Measurements from ENCODE around the gene ATAD5.

GRCh38 chr17:30906101-30906911 is 74.5 kb downstream of the ATAD5 start, which contains the start of gene TEFM:
- TF ChIP-seq, protein P1, sequence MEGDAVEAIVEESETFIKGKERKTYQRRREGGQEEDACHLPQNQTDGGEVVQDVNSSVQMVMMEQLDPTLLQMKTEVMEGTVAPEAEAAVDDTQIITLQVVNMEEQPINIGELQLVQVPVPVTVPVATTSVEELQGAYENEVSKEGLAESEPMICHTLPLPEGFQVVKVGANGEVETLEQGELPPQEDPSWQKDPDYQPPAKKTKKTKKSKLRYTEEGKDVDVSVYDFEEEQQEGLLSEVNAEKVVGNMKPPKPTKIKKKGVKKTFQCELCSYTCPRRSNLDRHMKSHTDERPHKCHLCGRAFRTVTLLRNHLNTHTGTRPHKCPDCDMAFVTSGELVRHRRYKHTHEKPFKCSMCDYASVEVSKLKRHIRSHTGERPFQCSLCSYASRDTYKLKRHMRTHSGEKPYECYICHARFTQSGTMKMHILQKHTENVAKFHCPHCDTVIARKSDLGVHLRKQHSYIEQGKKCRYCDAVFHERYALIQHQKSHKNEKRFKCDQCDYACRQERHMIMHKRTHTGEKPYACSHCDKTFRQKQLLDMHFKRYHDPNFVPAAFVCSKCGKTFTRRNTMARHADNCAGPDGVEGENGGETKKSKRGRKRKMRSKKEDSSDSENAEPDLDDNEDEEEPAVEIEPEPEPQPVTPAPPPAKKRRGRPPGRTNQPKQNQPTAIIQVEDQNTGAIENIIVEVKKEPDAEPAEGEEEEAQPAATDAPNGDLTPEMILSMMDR (conservative IDR thresholded peaks at IDR 0.05) = no peak
- TF ChIP-seq ZFX (IDR thresholded peaks at IDR 0.05) = peak; percentile 97

All from C4-2B (cell line).